CD8-positive, alpha-beta memory T cell (primary cell): ENCODE measurements around the gene STK32C. TPM values are rescaled to one million over a fixed set of nuclear protein-coding genes. Genes with fewer than 3 reads are reported as not detected.

Experiments
- CTCF ChIA-PET: fragments of 350-600 bp; sonication (Branson Sonifier 250); formaldehyde crosslinking; loops from one replicate; lab custom pipeline; 2021; ENCODE audit warnings: antibody characterized with exemption; lab: Charles Lee
- POLR2A ChIA-PET: fragments of 350-600 bp; sonication (Branson Sonifier 250); formaldehyde crosslinking; loops from one replicate; lab custom pipeline; 2021; ENCODE audit warnings: antibody characterized with exemption; lab: Charles Lee
- DNase-seq, 5 donors: peaks; one replicate each; pipeline versions ENCODE4 v3.0.0 to v3.0.0-alpha.2; 2020 to 2022; ENCODE audit warnings: mixed read lengths in 1 of 5
- H3K27ac ChIP-seq: one replicate; pipeline ENCODE4 v1.7.0; 2013; ENCODE audit warnings: low read depth, mild to moderate bottlenecking, low read length, moderate library complexity
- H3K27me3 ChIP-seq: 2 replicates; pipeline ENCODE4 v1.7.0; 2013; ENCODE audit warnings: low read length, mild to moderate bottlenecking; ENCODE audit not compliant: insufficient read depth, poor library complexity, severe bottlenecking
- H3K36me3 ChIP-seq: 2 replicates; pipeline ENCODE4 v1.7.0; 2013; ENCODE audit warnings: mild to moderate bottlenecking, low read length, moderate library complexity; ENCODE audit not compliant: insufficient read depth
- H3K4me1 ChIP-seq: 2 replicates; pipeline ENCODE4 v1.7.0; 2013; ENCODE audit warnings: mild to moderate bottlenecking, low read length, moderate library complexity; ENCODE audit not compliant: insufficient read depth
- H3K4me3 ChIP-seq: 2 replicates; pipeline ENCODE4 v1.7.0; 2013; ENCODE audit warnings: mild to moderate bottlenecking, low read length
- H3K9me3 ChIP-seq: 2 replicates; pipeline ENCODE4 v1.7.0; 2013; ENCODE audit warnings: mild to moderate bottlenecking, low read length
- H3K27ac Mint-ChIP-seq, 8 donors: one replicate each; pipeline ENCODE4 v1.8.0; 2020 to 2021; ENCODE audit warnings: mixed read lengths in 8 of 8, mild to moderate bottlenecking in 6 of 8, inconsistent platforms in 3 of 8, moderate library complexity in 3 of 8
- H3K27me3 Mint-ChIP-seq, 2 donors: one replicate each; pipeline ENCODE4 v1.8.0; 2020 to 2021; ENCODE audit warnings: mixed read lengths in 2 of 2, mild to moderate bottlenecking in 1 of 2, moderate library complexity in 1 of 2
- H3K36me3 Mint-ChIP-seq, 3 donors: one replicate each; pipeline ENCODE4 v1.8.0; 2020 to 2021; ENCODE audit warnings: mixed read lengths in 3 of 3, inconsistent platforms in 1 of 3, mild to moderate bottlenecking in 1 of 3
- H3K4me1 Mint-ChIP-seq, 3 donors: one replicate each; pipeline ENCODE4 v1.8.0; 2020 to 2021; ENCODE audit warnings: mixed read lengths in 3 of 3, inconsistent platforms in 1 of 3, mild to moderate bottlenecking in 1 of 3
- H3K4me3 Mint-ChIP-seq, 7 donors: one replicate each; pipeline ENCODE4 v1.8.0; 2020 to 2021; ENCODE audit warnings: mixed read lengths in 7 of 7, mild to moderate bottlenecking in 6 of 7, moderate library complexity in 4 of 7, inconsistent platforms in 2 of 7
- H3K9me3 Mint-ChIP-seq, 5 donors: one replicate each; pipeline ENCODE4 v1.8.0; 2020 to 2022; ENCODE audit warnings: mixed read lengths in 5 of 5, mild to moderate bottlenecking in 3 of 5, moderate library complexity in 2 of 5, inconsistent platforms in 1 of 5
- polyA plus RNA-seq: library from polyadenylated mRNA; unstranded; fragments of 300-500 nt; fragmentation: Illumina TruSeq; gene quantifications from one replicate; pipeline ENCODE4 v1.2.3, GENCODE V29; 2021
- total RNA-seq, 2 experiments: library from RNA; stranded (reverse); gene quantifications; one replicate each; pipeline ENCODE4 v1.2.3, GENCODE V29; 2021

The STK32C gene
- total and polyA plus RNA-seq, 3 experiments from 2014 or later: 8.5 to 14.9 (median 14.0) TPM

GRCh38 chr10:132198381-132199181, 109.2 kb downstream of the STK32C start:
- DNase-seq: peak in 1 of 5 donors; percentile 48
- peaks cover 0 to 2% of the 10 kb centered on the region in 2 donors for H3K27me3 Mint-ChIP-seq
- Histone ChIP-seq H3K9me3 (no peaks in the 10 kb centered on the region), H3K4me3 (no peak overlapping the region), H3K27ac (no peak overlapping the region), H3K36me3 (no peaks in the 10 kb centered on the region), H3K4me1 (no peaks in the 10 kb centered on the region), H3K27me3 (no peaks in the 10 kb centered on the region)
- H3K36me3 Mint-ChIP-seq: peaks cover 0 to 1% (median 0%) of the 10 kb centered on the region in 3 donors
- POLR2A ChIA-PET: no interaction called here
- no peak overlapping the region for H3K4me3 Mint-ChIP-seq
- H3K27ac Mint-ChIP-seq: no peak overlapping the region
- CTCF ChIA-PET: no interaction called here
- H3K9me3 Mint-ChIP-seq: no peaks in the 10 kb centered on the region
- no peaks in the 10 kb centered on the region for H3K4me1 Mint-ChIP-seq

- no peak overlapping the region for H3K27ac Mint-ChIP-seq
- H3K4me1 Mint-ChIP-seq: no peaks in the 10 kb centered on the region
- POLR2A ChIA-PET: no interaction called here
These were observed 109.7 kb downstream of the STK32C start for GRCh38 chr10:132198068-132198370.

GRCh38 chr10:132197271-132198067, 110.3 kb downstream of the STK32C start:
- DNase-seq: peak in 1 of 5 donors; percentile 23

More at GRCh38 chr10:132198068-132198370, 109.7 kb downstream of the STK32C start:
- CTCF ChIA-PET: no interaction called here
- H3K4me1 ChIP-seq: no peaks in the 10 kb centered on the region
- Mint-ChIP-seq H3K36me3 (peaks cover 0 to 2% (median 0%) of the 10 kb centered on the region in 3 donors), H3K9me3 (no peaks in the 10 kb centered on the region), H3K27me3 (peaks cover 0 to 3% of the 10 kb centered on the region in 2 donors), H3K4me3 (no peak overlapping the region)
- H3K27ac ChIP-seq: no peak overlapping the region
- peak in 1 of 5 donors; percentile 42 for DNase-seq
- no peaks in the 10 kb centered on the region for H3K36me3 ChIP-seq
- H3K27me3 ChIP-seq: no peaks in the 10 kb centered on the region
- H3K9me3 ChIP-seq: no peaks in the 10 kb centered on the region
- H3K4me3 ChIP-seq: no peak overlapping the region

GRCh38 chr10:132196178-132197113, 111.3 kb downstream of the STK32C start:
- Histone ChIP-seq H3K27ac (no peak overlapping the region), H3K4me3 (no peak overlapping the region), H3K9me3 (no peaks in the 10 kb centered on the region), H3K36me3 (no peaks in the 10 kb centered on the region), H3K4me1 (no peaks in the 10 kb centered on the region), H3K27me3 (no peaks in the 10 kb centered on the region)
- CTCF ChIA-PET: no interaction called here
- peaks cover 0 to 4% of the 10 kb centered on the region in 2 donors for H3K27me3 Mint-ChIP-seq
- H3K4me3 Mint-ChIP-seq: no peak overlapping the region
- H3K27ac Mint-ChIP-seq: no peak overlapping the region
- POLR2A ChIA-PET: no interaction called here
- DNase-seq: peak in 1 of 5 donors; percentile 33
- H3K4me1 Mint-ChIP-seq: no peaks in the 10 kb centered on the region
- peaks cover 0 to 2% (median 0%) of the 10 kb centered on the region in 3 donors for H3K36me3 Mint-ChIP-seq
- no peaks in the 10 kb centered on the region for H3K9me3 Mint-ChIP-seq

More at GRCh38 chr10:132197271-132198067, 110.3 kb downstream of the STK32C start:
- no peaks in the 10 kb centered on the region for H3K36me3 ChIP-seq
- no peaks in the 10 kb centered on the region for H3K9me3 ChIP-seq
- Mint-ChIP-seq H3K4me3 (no peak overlapping the region), H3K27me3 (peaks cover 0 to 4% of the 10 kb centered on the region in 2 donors), H3K4me1 (no peaks in the 10 kb centered on the region), H3K9me3 (no peaks in the 10 kb centered on the region), H3K36me3 (peaks cover 0 to 2% (median 0%) of the 10 kb centered on the region in 3 donors), H3K27ac (no peak overlapping the region)
- ChIA-PET POLR2A (no interaction called here), CTCF (no interaction called here)
- no peaks in the 10 kb centered on the region for H3K27me3 ChIP-seq
- H3K27ac ChIP-seq: no peak overlapping the region
- H3K4me1 ChIP-seq: no peaks in the 10 kb centered on the region
- no peak overlapping the region for H3K4me3 ChIP-seq

- Mint-ChIP-seq H3K9me3 (no peaks in the 10 kb centered on the region), H3K27ac (peak overlapping the region in 1 of 8 donors; percentile 17), H3K27me3 (peaks cover 3 to 4% of the 10 kb centered on the region in 2 donors), H3K4me1 (no peaks in the 10 kb centered on the region), H3K36me3 (peaks cover 0 to 2% (median 0%) of the 10 kb centered on the region in 3 donors), H3K4me3 (no peak overlapping the region)
- no peaks in the 10 kb centered on the region for H3K9me3 ChIP-seq
- DNase-seq: peak in 1 of 5 donors; percentile 35
- no peaks in the 10 kb centered on the region for H3K36me3 ChIP-seq
- no peaks in the 10 kb centered on the region for H3K4me1 ChIP-seq
- ChIA-PET CTCF (no interaction called here), POLR2A (no interaction called here)
- no peak overlapping the region for H3K4me3 ChIP-seq
- H3K27me3 ChIP-seq: no peaks in the 10 kb centered on the region
- H3K27ac ChIP-seq: no peak overlapping the region
These were observed 112.2 kb downstream of the STK32C start for GRCh38 chr10:132195366-132196075.

- H3K4me1 ChIP-seq: no peaks in the 10 kb centered on the region
- POLR2A ChIA-PET: no interaction called here
- Mint-ChIP-seq H3K9me3 (no peaks in the 10 kb centered on the region), H3K4me1 (no peaks in the 10 kb centered on the region), H3K27me3 (peaks cover 5 to 6% of the 10 kb centered on the region in 2 donors), H3K36me3 (peaks cover 0 to 2% (median 0%) of the 10 kb centered on the region in 3 donors), H3K27ac (no peak overlapping the region), H3K4me3 (no peak overlapping the region)
- H3K36me3 ChIP-seq: no peaks in the 10 kb centered on the region
- no peak overlapping the region for H3K27ac ChIP-seq
- CTCF ChIA-PET: no interaction called here
- H3K9me3 ChIP-seq: no peaks in the 10 kb centered on the region
- peak in 1 of 5 donors; percentile 33 for DNase-seq
- no peak overlapping the region for H3K4me3 ChIP-seq
- no peaks in the 10 kb centered on the region for H3K27me3 ChIP-seq
These were observed 113.0 kb downstream of the STK32C start for GRCh38 chr10:132194726-132195125.

- H3K9me3 Mint-ChIP-seq: no peaks in the 10 kb centered on the region
- H3K9me3 ChIP-seq: no peaks in the 10 kb centered on the region
- no peak overlapping the region for H3K27ac Mint-ChIP-seq
- DNase-seq: peak in 1 of 5 donors; percentile 43
- ChIA-PET CTCF (no interaction called here), POLR2A (no interaction called here)
- no peak overlapping the region for H3K27ac ChIP-seq
- H3K4me1 Mint-ChIP-seq: peaks cover 0 to 2% (median 0%) of the 10 kb centered on the region in 3 donors
- H3K36me3 Mint-ChIP-seq: peaks cover 0 to 2% (median 0%) of the 10 kb centered on the region in 3 donors
- H3K4me3 ChIP-seq: no peak overlapping the region
- H3K36me3 ChIP-seq: no peaks in the 10 kb centered on the region
- H3K4me1 ChIP-seq: no peaks in the 10 kb centered on the region
- H3K27me3 Mint-ChIP-seq: peaks cover 12 to 13% of the 10 kb centered on the region in 2 donors
- no peak overlapping the region for H3K4me3 Mint-ChIP-seq
- no peaks in the 10 kb centered on the region for H3K27me3 ChIP-seq
These were observed 113.7 kb downstream of the STK32C start for GRCh38 chr10:132193907-132194552.
